Kasumi-1 (cell line): Measurements from ENCODE around the gene IL1RAPL1.

ENCODE experiments used
- DNase-seq, 2 experiments: peaks; one replicate each; lab custom pipeline; 2025; lab: John Stamatoyannopoulos, UW

The IL1RAPL1 gene

GRCh38 chrX:29653721-29654120, 1066.5 kb downstream of the IL1RAPL1 start:
- no peak for DNase-seq

- no peak for DNase-seq
These were observed 1072.7 kb downstream of the IL1RAPL1 start for GRCh38 chrX:29659911-29660310.

GRCh38 chrX:29661290-29661689, 1074.0 kb downstream of the IL1RAPL1 start:
- no peak for DNase-seq

- DNase-seq, result peak; percentile 11 to 16
These were observed 1074.9 kb downstream of the IL1RAPL1 start for GRCh38 chrX:29662101-29662500.

GRCh38 chrX:29662759-29663503, 1075.7 kb downstream of the IL1RAPL1 start:
- no peak for DNase-seq

GRCh38 chrX:29665532-29665931, 1078.3 kb downstream of the IL1RAPL1 start:
- no peak for DNase-seq

- DNase-seq, result no peak
These were observed 1079.1 kb downstream of the IL1RAPL1 start for GRCh38 chrX:29666366-29666765.

- DNase-seq, result no peak
These were observed 1084.2 kb downstream of the IL1RAPL1 start for GRCh38 chrX:29671421-29671820.

GRCh38 chrX:29687687-29688086, 1100.4 kb downstream of the IL1RAPL1 start:
- no peak for DNase-seq

GRCh38 chrX:29690061-29690460, 1102.8 kb downstream of the IL1RAPL1 start:
- DNase-seq, result no peak

- no peak for DNase-seq
These were observed 1103.8 kb downstream of the IL1RAPL1 start for GRCh38 chrX:29691044-29691443.

- no peak for DNase-seq
These were observed 1106.7 kb downstream of the IL1RAPL1 start for GRCh38 chrX:29693912-29694311.

GRCh38 chrX:29699239-29699638, 1112.0 kb downstream of the IL1RAPL1 start:
- DNase-seq, result no peak

- DNase-seq, result no peak
These were observed 1119.8 kb downstream of the IL1RAPL1 start for GRCh38 chrX:29707088-29707487.

GRCh38 chrX:29721152-29721551, 1133.9 kb downstream of the IL1RAPL1 start:
- no peak for DNase-seq

GRCh38 chrX:29724316-29724715, 1137.1 kb downstream of the IL1RAPL1 start:
- DNase-seq, result no peak

GRCh38 chrX:29726811-29727210, 1139.6 kb downstream of the IL1RAPL1 start:
- no peak for DNase-seq

GRCh38 chrX:29728639-29729038, 1141.4 kb downstream of the IL1RAPL1 start:
- no peak for DNase-seq

GRCh38 chrX:29744966-29745365, 1157.7 kb downstream of the IL1RAPL1 start:
- no peak for DNase-seq

GRCh38 chrX:29746326-29746725, 1159.1 kb downstream of the IL1RAPL1 start:
- no peak for DNase-seq

GRCh38 chrX:29762006-29762405, 1174.8 kb downstream of the IL1RAPL1 start:
- DNase-seq, result no peak

GRCh38 chrX:29775890-29776289, 1188.6 kb downstream of the IL1RAPL1 start:
- no peak for DNase-seq

- DNase-seq, result no peak
These were observed 1200.4 kb downstream of the IL1RAPL1 start for GRCh38 chrX:29787656-29788055.
